ENCODE results near the gene HOXA3. TPM values are rescaled to one million over a fixed set of nuclear protein-coding genes. Genes with fewer than 3 reads are reported as not detected.

Gene HOXA3
- polyA plus RNA-seq, 3 donors, result not detected

DNA sequence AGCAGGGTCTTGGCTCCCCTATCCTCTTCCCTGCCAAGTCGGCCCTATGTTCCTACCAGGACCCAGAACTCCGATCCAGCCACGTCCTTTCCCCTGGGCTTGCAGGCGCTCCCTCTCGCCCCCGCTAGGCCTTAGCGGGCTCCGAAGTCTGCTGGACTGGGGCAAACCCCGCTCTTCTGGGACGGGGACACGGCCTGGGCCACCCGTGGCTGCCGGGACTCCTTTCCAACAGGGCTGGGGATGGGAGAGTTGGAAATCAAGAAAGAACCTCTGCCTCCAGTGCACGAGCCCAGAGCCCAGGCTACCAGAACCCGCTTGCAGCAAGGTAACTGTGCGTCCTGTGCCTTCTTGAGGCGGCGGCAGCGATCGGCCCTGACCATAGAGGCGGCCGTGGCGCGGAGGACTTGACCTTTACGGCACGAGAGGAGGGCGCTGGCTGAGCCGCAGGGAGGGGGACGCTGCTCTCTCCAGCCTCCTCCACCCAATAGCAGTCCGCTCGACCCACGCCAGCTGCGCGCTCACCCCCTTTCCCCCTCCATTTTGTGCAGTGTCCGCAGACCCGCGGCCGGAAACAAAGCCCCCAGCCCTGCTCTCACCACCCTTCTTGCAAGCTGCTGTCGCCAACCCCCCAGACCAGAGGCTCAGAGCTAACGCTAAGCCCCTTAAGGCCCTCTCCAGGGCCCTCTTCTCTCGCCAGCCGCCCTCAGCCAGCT is 39.6 kb upstream of the HOXA3 start:
- H3K79me2 ChIP-seq (ENCODE audit: insufficient read depth, low read length), result no peaks in the 10 kb centered on the region
- no peaks in the 10 kb centered on the region for H4K20me1 ChIP-seq (ENCODE audit: insufficient read depth, low read length)
- H3K4me3 ChIP-seq (replicated peaks in 1 of 3; ENCODE audit: low read depth in 2 of 3, low read length in 3 of 3), result peak overlapping the region in 1 of 3 experiments; percentile 70
- peaks cover 95 to 98% of the 10 kb centered on the region in 2 donors for H3K27me3 ChIP-seq (ENCODE audit: control insufficient read depth in 2 of 2, insufficient read depth in 2 of 2, low read length in 2 of 2)
- Mint-ChIP-seq H3K27me3 (ENCODE audit: low read depth in 3 of 3) (peaks cover 91 to 94% (median 93%) of the 10 kb centered on the region in 3 donors), H3K36me3 (peaks cover 15 to 24% of the 10 kb centered on the region in 2 donors), H3K27ac (peak overlapping the region in 1 of 7 donors; percentile 50), H3K9me3 (peaks cover 0 to 51% (median 32%) of the 10 kb centered on the region in 7 donors), H3K4me1 (peaks cover 55% of the 10 kb centered on the region), H3K4me3 (peak overlapping the region; percentile 67 to 85)
- H3K9me3 ChIP-seq (replicated peaks in 1 of 2; ENCODE audit: control insufficient read depth in 1 of 2, insufficient read depth in 1 of 2, low read length in 2 of 2), result peaks cover 13 to 58% of the 10 kb centered on the region in 2 donors
- peak overlapping the region; percentile 84 for H3K4me2 ChIP-seq (replicated peaks; ENCODE audit: extremely low read depth, low read length, poor library complexity, severe bottlenecking)
- H3K4me1 ChIP-seq (ENCODE audit: control insufficient read depth in 1 of 2, insufficient read depth in 2 of 2, low read length in 2 of 2), result peaks cover 40 to 42% of the 10 kb centered on the region in 2 donors
- intact Hi-C loops (cut with micrococcal nuclease), result loop anchor here (5.0 to 10.0 kb wide), 3 partner anchors 385 to 733 kb away; no protein-coding TSS in a partner anchor
- H3K27ac ChIP-seq (ENCODE audit: low read depth in 1 of 2, low read length in 2 of 2), result no peak overlapping the region
- WGBS (ENCODE audit: insufficient coverage), result 19% methylated on average over 39 of the region's 42 CpGs
- H3K36me3 ChIP-seq (replicated peaks in 1 of 2; ENCODE audit: control insufficient read depth in 1 of 2, insufficient read depth in 2 of 2, low read length in 2 of 2), result no peaks in the 10 kb centered on the region
- no peak overlapping the region for H3K9ac ChIP-seq (ENCODE audit: insufficient read depth, low read length, poor library complexity, severe bottlenecking)
- peak overlapping the region; percentile 11 for H2AFZ ChIP-seq (ENCODE audit: insufficient read depth, low read depth, low read length, poor library complexity, severe bottlenecking)
- TF ChIP-seq, protein P1, sequence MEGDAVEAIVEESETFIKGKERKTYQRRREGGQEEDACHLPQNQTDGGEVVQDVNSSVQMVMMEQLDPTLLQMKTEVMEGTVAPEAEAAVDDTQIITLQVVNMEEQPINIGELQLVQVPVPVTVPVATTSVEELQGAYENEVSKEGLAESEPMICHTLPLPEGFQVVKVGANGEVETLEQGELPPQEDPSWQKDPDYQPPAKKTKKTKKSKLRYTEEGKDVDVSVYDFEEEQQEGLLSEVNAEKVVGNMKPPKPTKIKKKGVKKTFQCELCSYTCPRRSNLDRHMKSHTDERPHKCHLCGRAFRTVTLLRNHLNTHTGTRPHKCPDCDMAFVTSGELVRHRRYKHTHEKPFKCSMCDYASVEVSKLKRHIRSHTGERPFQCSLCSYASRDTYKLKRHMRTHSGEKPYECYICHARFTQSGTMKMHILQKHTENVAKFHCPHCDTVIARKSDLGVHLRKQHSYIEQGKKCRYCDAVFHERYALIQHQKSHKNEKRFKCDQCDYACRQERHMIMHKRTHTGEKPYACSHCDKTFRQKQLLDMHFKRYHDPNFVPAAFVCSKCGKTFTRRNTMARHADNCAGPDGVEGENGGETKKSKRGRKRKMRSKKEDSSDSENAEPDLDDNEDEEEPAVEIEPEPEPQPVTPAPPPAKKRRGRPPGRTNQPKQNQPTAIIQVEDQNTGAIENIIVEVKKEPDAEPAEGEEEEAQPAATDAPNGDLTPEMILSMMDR (IDR thresholded peaks at IDR 0.05), result no peak
- DNase-seq, result no peak

DNA sequence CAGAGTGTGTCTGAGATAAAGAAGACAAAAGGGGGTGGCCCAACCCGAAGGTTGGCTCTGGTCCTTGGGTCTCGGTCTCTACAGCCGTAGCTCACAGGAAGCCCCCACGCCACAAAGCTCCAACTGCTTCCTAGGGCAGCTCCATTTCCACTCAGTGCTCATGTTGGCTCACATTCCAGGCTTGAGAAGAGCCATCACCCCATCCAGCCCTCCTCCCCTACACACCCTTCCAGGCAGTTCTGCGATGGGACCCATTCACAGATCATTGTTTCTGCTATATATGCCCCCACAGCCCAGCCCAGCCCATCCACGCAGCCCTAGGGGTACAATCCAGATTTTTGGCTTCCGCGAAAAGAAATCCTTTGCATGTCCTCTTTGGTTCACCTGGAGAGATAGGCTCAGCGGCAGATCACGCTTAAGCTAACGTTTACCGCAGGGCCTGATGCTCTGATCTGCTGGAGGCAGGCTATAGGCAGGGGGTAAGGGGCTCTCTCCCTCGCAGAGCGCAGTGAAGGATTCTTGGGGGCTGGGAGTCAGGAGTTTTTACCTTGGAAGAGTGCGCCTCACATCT is 38.9 kb upstream of the HOXA3 start:
- Mint-ChIP-seq H3K9me3 (peaks cover 0 to 54% (median 33%) of the 10 kb centered on the region in 7 donors), H3K36me3 (peaks cover 15 to 26% of the 10 kb centered on the region in 2 donors), H3K27ac (no peak overlapping the region), H3K4me1 (peaks cover 57% of the 10 kb centered on the region), H3K4me3 (peak overlapping the region in 1 of 2 donors; percentile 85), H3K27me3 (ENCODE audit: low read depth in 3 of 3) (peaks cover 93 to 94% (median 94%) of the 10 kb centered on the region in 3 donors)
- no peaks in the 10 kb centered on the region for H4K20me1 ChIP-seq (ENCODE audit: insufficient read depth, low read length)
- H3K27ac ChIP-seq (ENCODE audit: low read depth in 1 of 2, low read length in 2 of 2), result no peak overlapping the region
- 39% methylated on average over 12 of the region's 15 CpGs for WGBS (ENCODE audit: insufficient coverage)
- peaks cover 95 to 98% of the 10 kb centered on the region in 2 donors for H3K27me3 ChIP-seq (ENCODE audit: control insufficient read depth in 2 of 2, insufficient read depth in 2 of 2, low read length in 2 of 2)
- no peak overlapping the region for H3K4me2 ChIP-seq (replicated peaks; ENCODE audit: extremely low read depth, low read length, poor library complexity, severe bottlenecking)
- no peak overlapping the region for H2AFZ ChIP-seq (ENCODE audit: insufficient read depth, low read depth, low read length, poor library complexity, severe bottlenecking)
- H3K79me2 ChIP-seq (ENCODE audit: insufficient read depth, low read length), result no peaks in the 10 kb centered on the region
- intact Hi-C loops (cut with micrococcal nuclease), result loop anchor here (5.0 to 10.0 kb wide), 3 partner anchors 386 to 734 kb away; no protein-coding TSS in a partner anchor
- no peaks in the 10 kb centered on the region for H3K36me3 ChIP-seq (replicated peaks in 1 of 2; ENCODE audit: control insufficient read depth in 1 of 2, insufficient read depth in 2 of 2, low read length in 2 of 2)
- no peak overlapping the region for H3K9ac ChIP-seq (ENCODE audit: insufficient read depth, low read length, poor library complexity, severe bottlenecking)
- TF ChIP-seq, protein P1 (IDR thresholded peaks at IDR 0.05), result no peak
- DNase-seq, result no peak
- peaks cover 40 to 42% of the 10 kb centered on the region in 2 donors for H3K4me1 ChIP-seq (ENCODE audit: control insufficient read depth in 1 of 2, insufficient read depth in 2 of 2, low read length in 2 of 2)
- H3K4me3 ChIP-seq (replicated peaks in 1 of 3; ENCODE audit: low read depth in 2 of 3, low read length in 3 of 3), result no peak overlapping the region
- peaks cover 13 to 63% of the 10 kb centered on the region in 2 donors for H3K9me3 ChIP-seq (replicated peaks in 1 of 2; ENCODE audit: control insufficient read depth in 1 of 2, insufficient read depth in 1 of 2, low read length in 2 of 2)

Data from CD14-positive monocyte (primary cell).